H1 (cell line): Measurements from ENCODE around the gene UCHL5. TPM values are rescaled to one million over a fixed set of nuclear protein-coding genes. Genes with fewer than 3 reads are reported as not detected.

Experiments
- CTCF ChIA-PET: fragments of 300-600 bp; sonication (Branson Sonifier 250); formaldehyde crosslinking; loops from one replicate; lab custom pipeline; 2021; ENCODE audit not compliant: partially characterized antibody; lab: Charles Lee
- POLR2A ChIA-PET: fragments of 300-600 bp; sonication (Branson Sonifier 250); formaldehyde crosslinking; loops from one replicate; lab custom pipeline; 2021; ENCODE audit warnings: inconsistent platforms; ENCODE audit not compliant: partially characterized antibody; lab: Charles Lee
- DNase-seq, 2 experiments: peaks; one replicate each; pipeline versions ENCODE4 v3.0.0 to v3.0.0-alpha.2; 2010 to 2022; ENCODE audit warnings: low spot score in 2 of 2, low read depth in 1 of 2, mixed read lengths in 1 of 2
- FAIRE-seq: peaks from 2 replicates; lab custom pipeline; 2011; peaks lifted over from hg19 to GRCh38; lab: Jason Lieb, UNC
- H2AFZ ChIP-seq: 2 replicates; pipeline ENCODE4 v1.8.1; 2012; ENCODE audit warnings: low read length, inconsistent platforms
- H2AK5ac ChIP-seq: 2 replicates; pipeline ENCODE4 v1.6.1; 2013; ENCODE audit warnings: low read depth, low read length
- H2BK120ac ChIP-seq: replicated peaks from 2 replicates; pipeline ENCODE3; 2013; ENCODE audit warnings: low read depth, low read length, inconsistent platforms
- H2BK12ac ChIP-seq: 2 replicates; pipeline ENCODE4 v1.6.1; 2013; ENCODE audit warnings: low read depth, low read length
- H2BK15ac ChIP-seq: 2 replicates; pipeline ENCODE4 v1.6.1; 2013; ENCODE audit warnings: low read length
- H2BK20ac ChIP-seq: 2 replicates; pipeline ENCODE4 v1.6.1; 2013; ENCODE audit warnings: low read length
- H2BK5ac ChIP-seq: 2 replicates; pipeline ENCODE4 v1.6.1; 2013; ENCODE audit warnings: low read depth, low read length
- H3K14ac ChIP-seq: 2 replicates; pipeline ENCODE4 v1.6.1; 2013; ENCODE audit warnings: inconsistent platforms; ENCODE audit not compliant: insufficient read length
- H3K18ac ChIP-seq: 2 replicates; pipeline ENCODE4 v1.6.1; 2013; ENCODE audit warnings: low read length; ENCODE audit errors: extremely low read depth
- H3K23ac ChIP-seq: 2 replicates; pipeline ENCODE4 v1.6.1; 2013; ENCODE audit warnings: inconsistent platforms; ENCODE audit not compliant: insufficient read length
- H3K23me2 ChIP-seq: 2 replicates; pipeline ENCODE4 v1.6.1; 2013; ENCODE audit warnings: low read depth, low read length
- H3K27ac ChIP-seq: 2 replicates; pipeline ENCODE4 v1.6.1; 2011; ENCODE audit warnings: low read depth, low read length, inconsistent platforms
- H3K27me3 ChIP-seq, 4 experiments: replicated peaks in 1 of 4; 1 replicate in 1 of 4; 2 replicates in 3 of 4; pipeline versions ENCODE4 v1.6.1 to v1.8.1; 2011 to 2013; ENCODE audit warnings: low read length in 3 of 4, mild to moderate bottlenecking in 3 of 4, inconsistent platforms in 2 of 4, mixed read lengths in 2 of 4, moderate library complexity in 1 of 4; ENCODE audit not compliant: control insufficient read depth in 3 of 4, insufficient read depth in 3 of 4; ENCODE audit errors: extremely low read depth in 1 of 4
- H3K36me3 ChIP-seq, 4 experiments: 2 replicates each; pipeline versions ENCODE4 v1.6.1 to v1.8.1; 2011 to 2013; ENCODE audit warnings: mild to moderate bottlenecking in 4 of 4, low read length in 3 of 4, moderate library complexity in 2 of 4, control low read depth in 1 of 4, inconsistent platforms in 1 of 4; ENCODE audit not compliant: insufficient read depth in 4 of 4, control insufficient read depth in 2 of 4
- H3K4ac ChIP-seq: replicated peaks from 2 replicates; pipeline ENCODE3; 2013; ENCODE audit warnings: low read length, low read depth, mixed read lengths, inconsistent platforms; ENCODE audit not compliant: insufficient read length
- H3K4me1 ChIP-seq, 4 experiments: replicated peaks in 1 of 4; 1 replicate in 1 of 4; 2 replicates in 3 of 4; pipeline versions ENCODE4 v1.6.1 to v1.8.1; 2011 to 2013; ENCODE audit warnings: low read length in 3 of 4, inconsistent platforms in 2 of 4, mixed read lengths in 1 of 4; ENCODE audit not compliant: insufficient read depth in 4 of 4, control insufficient read depth in 3 of 4
- H3K4me2 ChIP-seq, 2 experiments: 2 replicates each; pipeline versions ENCODE4 v1.6.1 to v1.8.1; 2011 to 2013; ENCODE audit warnings: low read depth in 2 of 2, low read length in 2 of 2, control low read depth in 1 of 2, inconsistent platforms in 1 of 2, mild to moderate bottlenecking in 1 of 2; ENCODE audit not compliant: insufficient read depth in 1 of 2
- H3K4me3 ChIP-seq, 4 experiments: fragments of 200-600, 300-600 bp in 1 of 4; sonication (generic), shearing (Covaris generic), sonication (Bioruptor Twin) in 1 of 4; 2 replicates each; pipeline versions ENCODE4 v1.5.1 to v1.8.1; 2011 to 2016; ENCODE audit warnings: low read length in 4 of 4, low read depth in 3 of 4, control low read depth in 2 of 4, inconsistent platforms in 2 of 4, mild to moderate bottlenecking in 2 of 4, mixed read lengths in 1 of 4, moderate library complexity in 1 of 4; ENCODE audit not compliant: insufficient read depth in 2 of 4; ENCODE audit errors: extremely low read depth in 1 of 4
- H3K56ac ChIP-seq: replicated peaks from 2 replicates; pipeline ENCODE3; 2013; ENCODE audit warnings: low read depth, mild to moderate bottlenecking, mixed read lengths, low read length, inconsistent platforms; ENCODE audit not compliant: insufficient read length
- H3K79me1 ChIP-seq: 2 replicates; pipeline ENCODE4 v1.6.1; 2013; ENCODE audit warnings: low read depth, low read length, control low read depth
- H3K79me2 ChIP-seq, 2 experiments: 2 replicates each; pipeline versions ENCODE4 v1.6.1 to v1.8.1; 2012 to 2013; ENCODE audit warnings: low read length in 2 of 2, mild to moderate bottlenecking in 2 of 2, inconsistent platforms in 1 of 2; ENCODE audit not compliant: insufficient read depth in 2 of 2, control insufficient read depth in 1 of 2
- H3K9ac ChIP-seq, 4 experiments: replicated peaks in 1 of 4; 1 replicate in 1 of 4; 2 replicates in 3 of 4; pipeline versions ENCODE4 v1.6.1 to v1.8.1; 2011 to 2013; ENCODE audit warnings: low read depth in 3 of 4, low read length in 3 of 4, control low read depth in 2 of 4, mild to moderate bottlenecking in 2 of 4, moderate library complexity in 2 of 4, inconsistent platforms in 1 of 4; ENCODE audit errors: extremely low read depth in 1 of 4
- H3K9me3 ChIP-seq, 2 experiments: 2 replicates each; pipeline versions ENCODE4 v1.6.1 to v1.8.1; 2012 to 2013; ENCODE audit warnings: mild to moderate bottlenecking in 2 of 2, moderate library complexity in 2 of 2, control low read depth in 1 of 2, inconsistent platforms in 1 of 2, low read depth in 1 of 2, low read length in 1 of 2, mixed read lengths in 1 of 2; ENCODE audit not compliant: insufficient read depth in 2 of 2
- H4K20me1 ChIP-seq, 2 experiments: replicated peaks in 1 of 2; 2 replicates each; pipeline versions ENCODE3 to v1.8.1; 2011 to 2013; ENCODE audit warnings: inconsistent platforms in 2 of 2, low read length in 2 of 2, mild to moderate bottlenecking in 1 of 2; ENCODE audit not compliant: insufficient read depth in 2 of 2, control insufficient read depth in 1 of 2
- H4K5ac ChIP-seq: 2 replicates; pipeline ENCODE4 v1.6.1; 2013; ENCODE audit warnings: low read length, low read depth, mixed read lengths, inconsistent platforms; ENCODE audit not compliant: insufficient read length
- H4K8ac ChIP-seq: 2 replicates; pipeline ENCODE4 v1.8.0; 2013; ENCODE audit warnings: mild to moderate bottlenecking, moderate library complexity, low read length, inconsistent platforms; ENCODE audit not compliant: insufficient read depth; ENCODE audit errors: extremely low read depth
- H4K91ac ChIP-seq: replicated peaks from 2 replicates; pipeline ENCODE3; 2013; ENCODE audit warnings: low read length, mixed read lengths, inconsistent platforms; ENCODE audit not compliant: insufficient read length
- CHD1 ChIP-seq: IDR thresholded peaks from 2 replicates; pipeline ENCODE4 v1.6.1; 2012; ENCODE audit warnings: low read depth, low read length, improper control_type of control experiment
- EGR1 ChIP-seq: IDR thresholded peaks from 2 replicates; pipeline ENCODE4 v1.6.1; 2011; ENCODE audit warnings: low read depth, low read length, borderline replicate concordance
- EZH2 ChIP-seq: fragments of 200-600 bp; sonication (generic); IDR thresholded peaks from 2 replicates; pipeline ENCODE4 v1.7.1; 2012; ENCODE audit warnings: low read depth, mild to moderate bottlenecking, moderate library complexity, low read length, inconsistent platforms; ENCODE audit not compliant: severe bottlenecking
- HDAC6 ChIP-seq: IDR thresholded peaks from one replicate; pipeline ENCODE4 v1.7.1; 2012; ENCODE audit warnings: low read depth, mild to moderate bottlenecking, inconsistent platforms, low read length, moderate library complexity
- JUN ChIP-seq: IDR thresholded peaks from 2 replicates; pipeline ENCODE4 v1.6.1; 2011; ENCODE audit warnings: low read depth, mild to moderate bottlenecking, improper control_type of control experiment, low read length
- KDM1A ChIP-seq: fragments of 200-600, 300-600 bp; sonication (generic); IDR thresholded peaks from 2 replicates; pipeline ENCODE4 v1.7.1; 2016; ENCODE audit warnings: mild to moderate bottlenecking, low read length, borderline replicate concordance
- RBBP5 ChIP-seq: IDR thresholded peaks from 2 replicates; pipeline ENCODE4 v1.7.1; 2012; ENCODE audit warnings: low read depth, mild to moderate bottlenecking, inconsistent platforms, low read length, moderate library complexity, borderline replicate concordance
- RXRA ChIP-seq: IDR thresholded peaks from 2 replicates; pipeline ENCODE4 v1.6.1; 2011; ENCODE audit warnings: low read depth, mild to moderate bottlenecking, low read length, moderate library complexity; ENCODE audit not compliant: insufficient read depth
- SIX5 ChIP-seq: IDR thresholded peaks from 2 replicates; pipeline ENCODE4 v1.6.1; 2011; ENCODE audit warnings: mild to moderate bottlenecking, low read depth, low read length
- SUZ12 ChIP-seq: fragments of 200-600 bp; sonication (generic); IDR thresholded peaks from 2 replicates; pipeline ENCODE4 v1.6.1; 2012; ENCODE audit warnings: mild to moderate bottlenecking, inconsistent platforms, low read length, moderate library complexity, mixed read lengths
- TBP ChIP-seq: IDR thresholded peaks from 2 replicates; pipeline ENCODE4 v1.6.1; 2011; ENCODE audit warnings: low read depth, low read length, improper control_type of control experiment
- ZNF274 ChIP-seq: IDR thresholded peaks from 2 replicates; pipeline ENCODE4 v1.7.0; 2012; ENCODE audit warnings: low read length, borderline replicate concordance; ENCODE audit errors: extremely low read depth
- WGBS, 2 experiments: shearing (Covaris generic) in 1 of 2; methylation state at CpG; one replicate each; pipeline versions ENCODE4 v1.1.6 to v1.1.7; 2013 to 2015; ENCODE audit warnings: low lambda C conversion rate in 2 of 2, mixed read lengths in 2 of 2, inconsistent platforms in 1 of 2, low coverage in 1 of 2, missing lambda C conversion rate in 1 of 2; ENCODE audit not compliant: insufficient replicate concordance in 2 of 2, insufficient coverage in 1 of 2, insufficient read length in 1 of 2; ENCODE audit errors: extremely low coverage in 1 of 2, missing lambda C conversion rate in 1 of 2; 5-methylcytosine and 5-hydroxymethylcytosine counted together
- polyA plus RNA-seq, 7 experiments: library from polyadenylated mRNA; depleted of rRNA in 3 of 7; stranded (reverse) in 5 of 7; unstranded in 2 of 7; fragments of >200 nt in 5 of 7; fragments of 200-250 nt in 2 of 7; gene quantifications; 1 replicate in 5 of 7; 2 replicates in 1 of 7; 4 replicates in 1 of 7; pipeline versions ENCODE4 v1.2.1 to v1.2.3, GENCODE V29; 2011 to 2013; ENCODE audit warnings: missing spikeins in 2 of 7, mixed read lengths in 2 of 7
- total RNA-seq: library from RNA; stranded (reverse); fragmentation: NEBNext Ultra II Directional; extraction: Animal tissue kit (Norgen Biotek cat#: 25700); gene quantifications from 2 replicates; pipeline ENCODE4 v1.2.1, GENCODE V29; 2021
- TF ChIP-seq, protein P1 (sequence below): IDR thresholded peaks from 2 replicates; pipeline ENCODE4 v1.6.1; 2012; ENCODE audit warnings: inconsistent platforms
- TF ChIP-seq, protein P2 (sequence below): IDR thresholded peaks from 2 replicates; pipeline ENCODE4 v1.6.1; 2011; ENCODE audit warnings: low read length, improper control_type of control experiment

Gene UCHL5
- total and polyA plus RNA-seq, 2 of the 8 experiments (the other 6 are each of a cell fraction or from before 2014, with no cell fraction given), result 12.0 to 40.0 TPM

DNA sequence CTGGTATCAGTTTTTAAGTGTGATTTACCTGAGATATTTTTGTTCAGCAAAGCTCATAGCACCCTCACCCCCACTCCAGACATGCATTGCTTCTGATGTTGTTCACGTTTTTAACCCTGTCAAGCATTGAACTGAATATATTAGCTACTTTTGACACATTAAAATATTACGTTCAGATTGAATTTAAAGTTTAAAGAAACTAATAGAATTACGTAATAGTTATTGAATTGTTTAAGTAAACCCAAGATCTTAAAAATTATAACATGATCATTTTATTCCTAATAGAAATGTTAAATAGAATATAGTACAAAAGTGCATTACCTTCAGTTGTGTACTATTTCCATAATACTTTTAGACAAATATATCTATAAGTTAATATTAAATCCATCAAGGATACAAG lies 27.2 kb upstream of the UCHL5 start:
- FAIRE-seq, result no peak
- no peak for TF ChIP-seq HDAC6
- no peak for TF ChIP-seq TBP
- TF ChIP-seq KDM1A, result no peak
- no peak for TF ChIP-seq RXRA
- TF ChIP-seq, protein P1, sequence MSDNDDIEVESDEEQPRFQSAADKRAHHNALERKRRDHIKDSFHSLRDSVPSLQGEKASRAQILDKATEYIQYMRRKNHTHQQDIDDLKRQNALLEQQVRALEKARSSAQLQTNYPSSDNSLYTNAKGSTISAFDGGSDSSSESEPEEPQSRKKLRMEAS, result no peak
- TF ChIP-seq RBBP5, result no peak
- no peak for TF ChIP-seq JUN
- TF ChIP-seq SUZ12, result no peak
- no peak for TF ChIP-seq EZH2
- TF ChIP-seq ZNF274, result no peak
- no peak for TF ChIP-seq CHD1
- TF ChIP-seq, protein P2, sequence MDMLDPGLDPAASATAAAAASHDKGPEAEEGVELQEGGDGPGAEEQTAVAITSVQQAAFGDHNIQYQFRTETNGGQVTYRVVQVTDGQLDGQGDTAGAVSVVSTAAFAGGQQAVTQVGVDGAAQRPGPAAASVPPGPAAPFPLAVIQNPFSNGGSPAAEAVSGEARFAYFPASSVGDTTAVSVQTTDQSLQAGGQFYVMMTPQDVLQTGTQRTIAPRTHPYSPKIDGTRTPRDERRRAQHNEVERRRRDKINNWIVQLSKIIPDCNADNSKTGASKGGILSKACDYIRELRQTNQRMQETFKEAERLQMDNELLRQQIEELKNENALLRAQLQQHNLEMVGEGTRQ, result no peak
- no peak for TF ChIP-seq SIX5
- TF ChIP-seq EGR1, result no peak

More for the DNA sequence above, 27.2 kb upstream of the UCHL5 start:
- CTCF ChIA-PET, result no interaction called here
- Histone ChIP-seq H3K18ac (no peak overlapping the region), H3K9me3 (no peaks in the 10 kb centered on the region), H2BK5ac (no peak overlapping the region), H2BK12ac (no peak overlapping the region), H2BK15ac (no peak overlapping the region), H2AK5ac (no peak overlapping the region), H3K56ac (no peak overlapping the region), H3K9ac (no peak overlapping the region), H3K36me3 (peaks cover 0 to 37% (median 18%) of the 10 kb centered on the region in 4 experiments; a peak in 5 of 8 replicates), H2AFZ (no peak overlapping the region), H3K14ac (no peak overlapping the region), H4K5ac (no peak overlapping the region), H3K23me2 (no peaks in the 10 kb centered on the region), H4K20me1 (peaks cover 0 to 2% of the 10 kb centered on the region in 2 experiments), H3K4me3 (no peak overlapping the region), H3K79me2 (no peaks in the 10 kb centered on the region), H3K79me1 (no peaks in the 10 kb centered on the region), H3K4me1 (no peaks in the 10 kb centered on the region), H2BK120ac (no peak overlapping the region), H2BK20ac (no peak overlapping the region), H3K27ac (no peak overlapping the region), H4K8ac (no peak overlapping the region), H3K27me3 (no peaks in the 10 kb centered on the region), H3K23ac (no peak overlapping the region), H3K4me2 (no peak overlapping the region), H3K4ac (no peak overlapping the region), H4K91ac (no peak overlapping the region)
- POLR2A ChIA-PET, result no interaction called here
- WGBS, 2 experiments, result 94% methylated on average over 3 of the region's 3 CpGs; no CpG with 5 or more reads in 1 of the 2 experiments
- no peak for DNase-seq
